Pancreas (tissue), 10 donors: ENCODE measurements around the gene ADGRL1. TPM values are rescaled to one million over a fixed set of nuclear protein-coding genes. Genes with fewer than 3 reads are reported as not detected.

ENCODE experiments used
- ATAC-seq, 4 donors: fragments of 200-7000 bp; cut with Tn5 transposase; one replicate each; pipeline versions ENCODE4 v1.8.0 to v1.9.1; 2020; ENCODE audit warnings: mild to moderate bottlenecking in 4 of 4, moderate library complexity in 4 of 4
- DNase-seq, 6 donors: peaks; one replicate each; pipeline ENCODE4 v3.0.0-alpha.2; 2020
- FAIRE-seq: peaks from 2 replicates; lab custom pipeline; 2012; peaks lifted over from hg19 to GRCh38; lab: Jason Lieb, UNC
- H3K27ac ChIP-seq, 4 donors: fragments of 200-600 bp; sonication (generic); 1 replicate in 3 of 4; 2 replicates in 1 of 4; pipeline versions ENCODE4 v1.5.0 to v1.8.0; 2020
- H3K27me3 ChIP-seq, 4 donors: fragments of 200-600 bp; one replicate each; pipeline ENCODE4 v1.8.0; 2021
- H3K36me3 ChIP-seq, 3 donors: fragments of 200-600 bp; sonication (generic) in 1 of 3; one replicate each; pipeline versions ENCODE4 v1.5.0 to v1.8.0; 2020 to 2021
- H3K4me1 ChIP-seq, 3 donors: fragments of 200-600 bp; one replicate each; pipeline ENCODE4 v1.8.0; 2021
- H3K4me3 ChIP-seq, 4 donors: fragments of 200-600 bp; sonication (generic) in 2 of 4; one replicate each; pipeline versions ENCODE4 v1.5.0 to v1.8.0; 2020 to 2021
- H3K9me3 ChIP-seq, 4 donors: fragments of 200-600 bp; one replicate each; pipeline ENCODE4 v1.8.0; 2021
- WGBS, 2 donors: extraction: QIAGEN DNeasy Blood & Tissue Kit; methylation state at CpG; one replicate each; pipeline ENCODE4 v1.1.7; 2013; 5-methylcytosine and 5-hydroxymethylcytosine counted together
- intact Hi-C, 3 donors: fragments of 100-400 bp; cut with DNase I; formaldehyde crosslinking; loops; one replicate each; pipeline versions ENCODE4 v1.11.1 to v1.14.2; 2022
- polyA plus RNA-seq, 2 donors: library from polyadenylated mRNA; stranded (reverse); fragments of 200-250 nt; gene quantifications; one replicate each; pipeline ENCODE4 v1.2.3, GENCODE V29; 2013
- total RNA-seq, 6 donors: library from RNA; stranded (reverse); fragmentation: NEBNext Ultra II Directional in 4 of 6; extraction: Animal tissue kit (Norgen Biotek cat#: 25700) in 4 of 6; gene quantifications; one replicate each; pipeline versions ENCODE4 v1.2.1 to v1.2.4, GENCODE V29; 2021 to 2023
- TF ChIP-seq, protein P1 (sequence below), 4 donors: fragments of 200-600 bp; sonication (generic) in 3 of 4; IDR thresholded peaks; one replicate each; pipeline versions ENCODE4 v1.5.0 to v1.8.0; 2021; ENCODE audit warnings: antibody characterized with exemption in 4 of 4
- donor health status: healthy with polysubstance abuse.
- donor health status: DM: no; HTN: no; CAD: no; lungs with moderate emphysema.
- donor health status: DM: no; HTN: no; CAD: no.
- donor health status: control.
- donor health status: control.
- donor health status: Bipolar disorder and iron deficiency.
- donor health status: DM: yes; HTN: yes; CAD: no.
- donor health status: DM: no; HTN: no; CAD: no.
- donor health status: DM: no; HTN: no; CAD: no.
- donor health status: DM: yes; HTN: yes; CAD: no.

ADGRL1 gene
- total and polyA plus RNA-seq, 8 donors = 8.3 to 16.8 (median 9.8) TPM

DNA sequence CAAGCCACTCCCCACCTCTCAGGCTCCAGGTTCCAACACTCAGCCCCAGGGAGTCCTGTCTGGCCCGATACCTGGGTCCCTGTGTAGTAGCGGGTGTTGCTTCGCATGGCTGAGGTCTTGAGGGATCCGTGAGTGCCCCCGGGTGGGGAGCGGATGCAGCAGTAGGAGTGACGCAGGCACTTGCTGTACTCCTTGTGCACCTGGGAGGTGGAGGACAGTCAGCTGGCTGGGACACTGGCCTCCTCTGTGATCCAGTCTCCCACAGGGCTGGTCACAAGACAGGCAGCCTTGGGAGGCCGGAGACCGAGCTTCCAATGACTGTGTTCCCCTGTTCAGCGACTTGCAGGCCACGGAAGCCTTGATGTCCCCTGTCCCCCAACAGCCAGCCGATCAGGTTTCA lies 53.3 kb downstream of the ADGRL1 start:
- TF ChIP-seq, protein P1, sequence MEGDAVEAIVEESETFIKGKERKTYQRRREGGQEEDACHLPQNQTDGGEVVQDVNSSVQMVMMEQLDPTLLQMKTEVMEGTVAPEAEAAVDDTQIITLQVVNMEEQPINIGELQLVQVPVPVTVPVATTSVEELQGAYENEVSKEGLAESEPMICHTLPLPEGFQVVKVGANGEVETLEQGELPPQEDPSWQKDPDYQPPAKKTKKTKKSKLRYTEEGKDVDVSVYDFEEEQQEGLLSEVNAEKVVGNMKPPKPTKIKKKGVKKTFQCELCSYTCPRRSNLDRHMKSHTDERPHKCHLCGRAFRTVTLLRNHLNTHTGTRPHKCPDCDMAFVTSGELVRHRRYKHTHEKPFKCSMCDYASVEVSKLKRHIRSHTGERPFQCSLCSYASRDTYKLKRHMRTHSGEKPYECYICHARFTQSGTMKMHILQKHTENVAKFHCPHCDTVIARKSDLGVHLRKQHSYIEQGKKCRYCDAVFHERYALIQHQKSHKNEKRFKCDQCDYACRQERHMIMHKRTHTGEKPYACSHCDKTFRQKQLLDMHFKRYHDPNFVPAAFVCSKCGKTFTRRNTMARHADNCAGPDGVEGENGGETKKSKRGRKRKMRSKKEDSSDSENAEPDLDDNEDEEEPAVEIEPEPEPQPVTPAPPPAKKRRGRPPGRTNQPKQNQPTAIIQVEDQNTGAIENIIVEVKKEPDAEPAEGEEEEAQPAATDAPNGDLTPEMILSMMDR (IDR thresholded peaks at IDR 0.05) = no peak
- Histone ChIP-seq H3K4me3 (no peak overlapping the region), H3K27me3 (no peaks in the 10 kb centered on the region), H3K9me3 (no peaks in the 10 kb centered on the region), H3K36me3 (peaks cover 0 to 13% (median 5%) of the 10 kb centered on the region in 3 donors), H3K4me1 (no peaks in the 10 kb centered on the region), H3K27ac (no peak overlapping the region)
- no peak for DNase-seq
- WGBS, 2 donors = 90 to 91% methylated on average over 12 of the region's 12 CpGs
- ATAC-seq = no peak
- no peak for FAIRE-seq
- intact Hi-C loops = loop anchor here in 1 of 3 donors (5.0 kb wide), 1 partner anchor 195 kb away; no protein-coding TSS in a partner anchor

DNA sequence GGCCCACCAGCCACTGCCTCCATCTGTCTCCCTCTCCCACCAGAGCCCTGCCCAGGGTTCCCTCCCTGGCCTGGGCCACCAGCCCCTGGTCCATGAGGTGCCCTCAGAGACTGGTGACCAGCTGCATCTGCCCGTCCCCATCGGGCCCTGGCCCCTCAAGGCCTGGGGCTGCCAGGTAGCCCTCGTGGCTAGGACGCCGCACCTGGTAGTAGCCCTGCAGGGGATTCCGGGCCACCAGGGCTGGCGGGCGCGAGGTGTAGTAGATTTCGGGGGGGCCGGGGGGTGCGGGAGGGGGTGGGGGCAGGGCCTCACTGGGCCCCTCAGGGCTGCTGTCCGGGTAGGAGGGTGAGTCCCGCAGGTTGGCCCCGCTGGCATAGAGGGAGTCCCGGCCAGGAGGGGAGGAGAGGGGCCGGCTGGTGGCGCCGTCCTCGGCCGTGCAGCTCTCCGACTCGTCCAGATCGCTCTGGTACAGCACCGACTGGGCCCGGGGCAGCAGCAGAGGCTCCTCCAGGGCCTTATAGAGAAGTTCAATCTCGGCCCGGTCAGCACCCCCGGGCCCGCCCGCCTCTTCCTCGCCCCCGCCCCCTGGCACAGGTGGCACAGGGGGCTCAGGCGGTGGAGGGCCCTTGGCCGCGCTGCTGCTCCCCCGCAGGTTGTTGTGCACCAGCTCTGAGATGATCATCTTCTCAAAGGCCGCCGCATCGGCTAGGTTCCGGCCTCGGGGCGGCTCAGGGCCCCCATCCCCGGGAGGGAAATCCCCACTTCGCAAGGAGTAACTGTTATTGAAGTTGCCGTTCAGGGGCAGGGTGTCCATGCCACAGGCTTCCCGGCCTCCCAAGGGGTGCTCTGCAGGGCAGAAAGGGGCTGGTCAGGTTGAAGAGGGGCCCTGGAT lies 55.0 kb downstream of the ADGRL1 start:
- Histone ChIP-seq H3K27me3 (no peaks in the 10 kb centered on the region), H3K27ac (no peak overlapping the region)
- TF ChIP-seq, protein P1 (IDR thresholded peaks at IDR 0.05) = no peak

GRCh38 chr19:14150041-14150769 lies 55.8 kb downstream of the ADGRL1 start:
- Histone ChIP-seq H3K27ac (peak overlapping the region in 1 of 4 donors; percentile 2), H3K36me3 (no peaks in the 10 kb centered on the region), H3K4me3 (no peak overlapping the region), H3K9me3 (no peaks in the 10 kb centered on the region), H3K4me1 (no peaks in the 10 kb centered on the region), H3K27me3 (no peaks in the 10 kb centered on the region)
- FAIRE-seq (no peak), DNase-seq (no peak), ATAC-seq (no peak)
- intact Hi-C loops = loop anchor here in 1 of 3 donors (5.0 kb wide), 1 partner anchor 197 kb away; no protein-coding TSS in a partner anchor
- TF ChIP-seq, protein P1 (IDR thresholded peaks at IDR 0.05) = no peak
- WGBS, 2 donors = 78 to 84% methylated on average over 10 of the region's 10 CpGs

More for the DNA sequence above, 55.0 kb downstream of the ADGRL1 start:
- no peaks in the 10 kb centered on the region for H3K9me3 ChIP-seq
- WGBS, 2 donors = 88 to 93% methylated on average over 35 to 47 of the region's 47 CpGs
- H3K4me1 ChIP-seq = no peaks in the 10 kb centered on the region
- ATAC-seq (no peak), DNase-seq (no peak), FAIRE-seq (no peak)
- intact Hi-C loops = loop anchor here in 1 of 3 donors (5.0 kb wide), 1 partner anchor 196 kb away; no protein-coding TSS in a partner anchor
- H3K36me3 ChIP-seq = no peaks in the 10 kb centered on the region
- no peak overlapping the region for H3K4me3 ChIP-seq

GRCh38 chr19:14149509-14149994 lies 56.4 kb downstream of the ADGRL1 start:
- DNase-seq = peak in 1 of 6 donors; percentile 65
- 57 to 69% methylated on average over 20 to 21 of the region's 21 CpGs for WGBS, 2 donors
- peak overlapping the region in 1 of 4 donors; percentile 2 for H3K27ac ChIP-seq
- no peaks in the 10 kb centered on the region for H3K4me1 ChIP-seq
- ATAC-seq = peak in 2 of 4 donors; percentile 10 to 26
- no peaks in the 10 kb centered on the region for H3K36me3 ChIP-seq
- TF ChIP-seq, protein P1 (IDR thresholded peaks at IDR 0.05) = no peak
- H3K4me3 ChIP-seq = no peak overlapping the region
- H3K27me3 ChIP-seq = no peaks in the 10 kb centered on the region
- no peaks in the 10 kb centered on the region for H3K9me3 ChIP-seq
- intact Hi-C loops = no loop called here
- FAIRE-seq = no peak
